Nephron progenitor cell (in vitro differentiated cells): Measurements from ENCODE around the gene FLG2.

Experiments
- DNase-seq: peaks from one replicate; pipeline ENCODE4 v3.0.0; 2021
- H3K27ac Mint-ChIP-seq: 2 replicates; pipeline ENCODE4 v1.8.0; 2021; ENCODE audit warnings: mild to moderate bottlenecking, moderate library complexity, mixed read lengths
- H3K27me3 Mint-ChIP-seq: 2 replicates; pipeline ENCODE4 v1.8.0; 2021; ENCODE audit warnings: mild to moderate bottlenecking, low read depth, mixed read lengths; ENCODE audit not compliant: poor library complexity
- H3K36me3 Mint-ChIP-seq: 2 replicates; pipeline ENCODE4 v1.8.0; 2021; ENCODE audit warnings: low read depth, mixed read lengths
- H3K4me1 Mint-ChIP-seq: 2 replicates; pipeline ENCODE4 v1.8.0; 2021; ENCODE audit warnings: mixed read lengths
- H3K4me3 Mint-ChIP-seq: 2 replicates; pipeline ENCODE4 v1.8.0; 2021; ENCODE audit warnings: mild to moderate bottlenecking, moderate library complexity, mixed read lengths
- H3K9me3 Mint-ChIP-seq: 2 replicates; pipeline ENCODE4 v1.8.0; 2021; ENCODE audit warnings: mild to moderate bottlenecking, moderate library complexity, mixed read lengths
- TF ChIP-seq, protein P1 (sequence below): fragments of 200-600 bp; sonication (generic); IDR thresholded peaks from 2 replicates; pipeline ENCODE4 v1.5.0; 2021; ENCODE audit warnings: antibody characterized with exemption

Gene FLG2

DNA sequence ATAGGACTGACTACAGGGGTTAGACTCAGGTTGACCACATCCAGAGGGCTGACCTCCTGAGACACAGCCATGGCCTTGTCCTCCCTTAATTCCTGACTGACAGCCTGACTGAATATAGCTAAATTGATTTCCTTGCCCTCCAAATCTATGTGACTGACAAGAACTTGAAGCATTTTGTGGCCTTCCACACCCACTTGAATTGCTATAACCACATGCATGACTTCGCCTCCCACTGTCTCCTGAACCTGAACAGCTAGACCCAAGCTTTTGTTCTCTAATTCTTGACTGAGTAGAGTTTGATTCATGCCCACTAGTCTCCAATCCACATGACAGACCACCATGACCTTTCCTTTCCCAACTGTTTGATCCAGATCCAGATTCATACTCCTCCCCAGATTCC lies 3.1 kb downstream of the FLG2 start:
- peaks cover 38% of the 10 kb centered on the region for H3K9me3 Mint-ChIP-seq
- DNase-seq, result no peak
- TF ChIP-seq, protein P1, sequence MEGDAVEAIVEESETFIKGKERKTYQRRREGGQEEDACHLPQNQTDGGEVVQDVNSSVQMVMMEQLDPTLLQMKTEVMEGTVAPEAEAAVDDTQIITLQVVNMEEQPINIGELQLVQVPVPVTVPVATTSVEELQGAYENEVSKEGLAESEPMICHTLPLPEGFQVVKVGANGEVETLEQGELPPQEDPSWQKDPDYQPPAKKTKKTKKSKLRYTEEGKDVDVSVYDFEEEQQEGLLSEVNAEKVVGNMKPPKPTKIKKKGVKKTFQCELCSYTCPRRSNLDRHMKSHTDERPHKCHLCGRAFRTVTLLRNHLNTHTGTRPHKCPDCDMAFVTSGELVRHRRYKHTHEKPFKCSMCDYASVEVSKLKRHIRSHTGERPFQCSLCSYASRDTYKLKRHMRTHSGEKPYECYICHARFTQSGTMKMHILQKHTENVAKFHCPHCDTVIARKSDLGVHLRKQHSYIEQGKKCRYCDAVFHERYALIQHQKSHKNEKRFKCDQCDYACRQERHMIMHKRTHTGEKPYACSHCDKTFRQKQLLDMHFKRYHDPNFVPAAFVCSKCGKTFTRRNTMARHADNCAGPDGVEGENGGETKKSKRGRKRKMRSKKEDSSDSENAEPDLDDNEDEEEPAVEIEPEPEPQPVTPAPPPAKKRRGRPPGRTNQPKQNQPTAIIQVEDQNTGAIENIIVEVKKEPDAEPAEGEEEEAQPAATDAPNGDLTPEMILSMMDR, result no peak
- H3K36me3 Mint-ChIP-seq, result no peaks in the 10 kb centered on the region
- no peaks in the 10 kb centered on the region for H3K4me1 Mint-ChIP-seq
- no peak overlapping the region for H3K4me3 Mint-ChIP-seq
- H3K27ac Mint-ChIP-seq, result no peak overlapping the region
- peaks cover 3% of the 10 kb centered on the region for H3K27me3 Mint-ChIP-seq

DNA sequence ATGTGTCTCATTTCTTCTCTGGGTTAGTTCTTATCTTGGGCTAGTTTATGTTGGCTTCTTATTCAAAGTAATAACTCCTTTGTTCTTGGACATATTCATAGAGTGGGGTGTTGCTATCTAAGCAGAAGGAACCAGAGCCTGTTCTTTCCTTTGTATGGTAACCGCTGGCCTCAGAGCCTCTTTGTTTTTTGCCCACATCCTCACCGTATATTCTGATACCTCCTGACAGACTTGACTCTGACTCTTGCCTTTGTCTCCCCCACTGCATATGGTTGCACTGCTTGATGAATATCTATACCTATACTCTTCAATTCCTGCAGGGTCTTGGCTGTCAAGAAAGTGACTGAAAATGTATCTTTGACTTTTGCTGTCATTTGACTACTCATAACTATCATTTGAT lies 10.2 kb downstream of the FLG2 start:
- no peaks in the 10 kb centered on the region for H3K4me1 Mint-ChIP-seq
- H3K9me3 Mint-ChIP-seq, result peaks cover 9% of the 10 kb centered on the region
- H3K36me3 Mint-ChIP-seq, result no peaks in the 10 kb centered on the region
- H3K27me3 Mint-ChIP-seq, result peaks cover 3% of the 10 kb centered on the region
- H3K4me3 Mint-ChIP-seq, result no peak overlapping the region
- DNase-seq, result no peak
- TF ChIP-seq, protein P1, result no peak
- no peak overlapping the region for H3K27ac Mint-ChIP-seq

DNA sequence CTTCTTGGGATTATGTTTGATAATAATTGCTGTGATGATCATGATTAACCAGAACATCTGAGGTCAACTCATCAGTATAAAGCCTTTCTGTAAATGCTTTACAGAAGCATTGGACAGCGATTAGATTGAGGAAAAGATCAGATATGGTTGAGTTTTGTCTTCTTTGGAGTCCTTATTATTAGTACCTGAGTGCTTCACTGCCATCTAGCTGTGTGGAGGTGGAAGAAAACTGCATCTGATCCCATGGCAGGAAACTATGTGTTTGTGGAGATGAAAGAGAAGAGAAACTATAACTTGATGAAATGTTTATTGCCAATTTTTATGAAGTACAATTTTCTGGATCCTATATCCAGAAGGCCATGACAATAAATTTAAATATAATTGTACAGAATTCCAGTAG lies 11.4 kb downstream of the FLG2 start:
- Mint-ChIP-seq H3K27me3 (peaks cover 3% of the 10 kb centered on the region), H3K36me3 (no peaks in the 10 kb centered on the region), H3K4me1 (no peaks in the 10 kb centered on the region), H3K4me3 (no peak overlapping the region), H3K9me3 (peaks cover 17% of the 10 kb centered on the region), H3K27ac (no peak overlapping the region)
- TF ChIP-seq, protein P1, result no peak
- DNase-seq, result no peak

DNA sequence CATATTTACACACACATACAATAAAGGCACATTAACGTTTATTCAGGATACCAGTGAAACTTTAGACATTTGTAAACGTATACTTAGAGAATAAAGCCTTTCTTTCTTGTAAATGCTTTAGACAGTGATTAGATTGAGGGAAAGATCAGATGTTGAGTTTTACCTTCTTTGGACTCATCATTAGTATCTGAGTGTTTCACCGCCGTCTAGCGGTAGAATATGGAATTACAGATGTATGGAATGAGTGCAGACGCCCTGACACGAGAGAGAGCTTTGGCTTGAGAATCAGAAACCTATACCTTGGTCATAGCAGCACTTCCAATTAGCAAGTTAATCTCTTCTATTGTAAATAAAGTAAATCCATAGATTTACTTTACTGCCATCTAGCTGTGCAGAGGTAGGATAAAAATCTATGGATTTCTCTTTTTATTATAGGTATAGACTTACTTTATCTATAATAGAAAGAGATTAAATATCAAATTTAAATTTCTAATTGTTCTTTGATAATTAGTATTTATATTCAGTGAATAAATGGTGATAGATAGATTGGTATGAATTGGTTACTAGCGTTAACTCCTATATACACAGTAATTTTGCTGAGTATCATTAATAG lies 12.6 kb downstream of the FLG2 start:
- peak; percentile 26 for DNase-seq
- Mint-ChIP-seq H3K27ac (no peak overlapping the region), H3K27me3 (peaks cover 2% of the 10 kb centered on the region), H3K4me3 (no peak overlapping the region), H3K4me1 (no peaks in the 10 kb centered on the region), H3K9me3 (peaks cover 25% of the 10 kb centered on the region), H3K36me3 (no peaks in the 10 kb centered on the region)
- TF ChIP-seq, protein P1, result peak; percentile 65

DNA sequence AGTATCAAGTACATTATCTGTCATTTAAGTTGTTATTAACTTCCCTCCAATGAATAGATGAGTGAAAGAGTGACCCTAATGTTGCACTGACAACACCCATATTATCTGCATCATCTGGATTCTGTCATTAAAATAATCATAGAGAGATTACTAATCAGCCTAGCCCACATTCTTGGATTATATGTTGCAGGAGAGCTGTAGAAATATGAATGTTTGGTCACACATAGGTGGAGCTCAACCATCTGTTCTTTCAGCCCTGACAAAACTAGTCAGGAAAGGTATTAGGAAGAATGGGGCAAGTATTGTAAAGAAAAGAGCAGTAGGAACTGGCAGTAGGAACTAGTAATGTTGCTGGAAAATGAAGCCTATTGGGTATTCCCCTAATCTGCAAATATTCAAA lies 15.4 kb downstream of the FLG2 start:
- Mint-ChIP-seq H3K27ac (no peak overlapping the region), H3K27me3 (no peaks in the 10 kb centered on the region), H3K36me3 (no peaks in the 10 kb centered on the region), H3K4me1 (no peaks in the 10 kb centered on the region), H3K9me3 (peaks cover 42% of the 10 kb centered on the region), H3K4me3 (no peak overlapping the region)
- DNase-seq, result no peak
- TF ChIP-seq, protein P1, result no peak

DNA sequence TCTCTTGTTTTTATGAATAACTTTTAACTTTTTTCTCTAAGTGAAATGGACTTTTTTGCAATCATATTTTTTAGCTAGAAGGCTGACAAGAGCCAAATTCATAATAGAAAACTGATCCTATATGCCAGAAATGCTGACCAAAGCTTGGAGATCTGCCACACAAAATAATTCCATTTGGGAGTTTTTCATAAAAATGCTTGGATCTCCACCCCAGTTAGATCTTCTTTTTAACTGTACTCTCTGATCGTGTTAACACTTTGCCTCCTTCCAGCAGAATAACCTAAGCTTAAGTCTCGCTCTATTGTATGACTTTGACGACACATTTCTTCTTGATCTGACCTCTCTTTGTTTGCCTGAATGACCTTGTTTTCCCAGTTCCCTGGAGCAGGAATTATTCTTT lies 16.8 kb downstream of the FLG2 start:
- no peaks in the 10 kb centered on the region for H3K36me3 Mint-ChIP-seq
- no peaks in the 10 kb centered on the region for H3K27me3 Mint-ChIP-seq
- H3K4me1 Mint-ChIP-seq, result no peaks in the 10 kb centered on the region
- TF ChIP-seq, protein P1, result no peak
- no peak overlapping the region for H3K4me3 Mint-ChIP-seq
- peaks cover 37% of the 10 kb centered on the region for H3K9me3 Mint-ChIP-seq
- DNase-seq, result no peak
- H3K27ac Mint-ChIP-seq, result no peak overlapping the region
